Stimulated activated CD8-positive, alpha-beta memory T cell treated with anti-CD3 and anti-CD28 coated beads, Interleukin-4, amount 100 ng/mL, for 48 hours (primary cell): ENCODE results near the gene FBXL17.

Source experiments
- DNase-seq: peaks from one replicate; pipeline ENCODE4 v3.0.0-alpha.2; 2020

Gene FBXL17

DNA sequence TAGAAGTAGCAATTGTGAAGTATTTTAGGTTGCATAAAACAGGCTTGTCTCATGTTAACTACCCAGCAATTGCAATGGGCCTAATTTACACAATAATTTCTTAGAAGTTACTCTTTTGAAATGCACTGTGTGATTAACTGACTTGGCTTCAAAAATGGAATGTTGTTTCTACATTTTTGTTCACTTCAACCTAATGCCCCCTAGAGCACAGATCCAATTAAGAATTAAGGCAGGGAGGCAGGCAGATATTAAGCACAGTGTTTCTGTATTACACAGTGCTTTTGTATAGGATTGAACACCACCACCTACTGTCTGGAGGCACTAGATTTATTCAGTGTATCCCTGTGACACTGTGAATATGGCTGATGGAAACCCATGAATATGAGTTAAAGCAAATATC, 302.1 kb downstream of the FBXL17 start:
- no peak for DNase-seq

DNA sequence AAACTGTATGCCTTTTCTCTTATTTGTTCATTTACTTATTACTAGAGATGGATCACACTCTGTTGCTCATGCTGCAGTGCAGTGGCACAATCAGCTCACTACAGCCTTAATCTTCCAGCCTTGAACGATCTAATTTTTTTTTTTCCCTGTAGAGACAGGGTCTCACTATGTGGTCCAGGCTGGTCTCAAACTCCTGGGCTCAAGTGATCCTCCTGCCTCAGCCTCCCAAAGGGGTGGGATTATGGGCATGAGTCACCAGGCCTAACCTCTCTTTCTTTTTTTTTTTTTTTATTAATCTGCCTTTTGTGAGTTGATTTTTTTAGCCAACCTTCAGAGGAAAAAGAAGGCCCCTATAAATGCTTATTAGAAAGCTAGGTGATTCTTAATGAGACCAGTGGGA, 303.0 kb downstream of the FBXL17 start:
- DNase-seq = no peak

DNA sequence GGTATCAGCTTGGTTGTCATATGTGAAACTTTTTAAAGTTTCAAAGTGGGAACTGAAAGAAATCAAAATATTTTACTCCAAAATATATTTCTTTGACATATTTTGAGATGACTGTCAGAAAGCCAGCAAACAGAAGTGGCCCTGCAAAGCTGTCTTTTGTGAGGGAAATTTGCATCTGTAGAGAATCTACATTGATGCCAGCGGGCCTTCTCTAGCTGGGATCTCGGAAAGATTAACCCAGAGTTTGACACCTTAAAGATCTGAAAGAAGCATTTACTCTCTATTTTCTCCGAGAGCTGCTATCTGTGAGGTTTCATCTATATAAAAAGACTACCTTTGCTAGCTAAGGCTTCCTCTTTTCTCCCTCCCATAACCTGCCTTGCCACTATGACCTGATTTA, 303.6 kb downstream of the FBXL17 start:
- DNase-seq = no peak

DNA sequence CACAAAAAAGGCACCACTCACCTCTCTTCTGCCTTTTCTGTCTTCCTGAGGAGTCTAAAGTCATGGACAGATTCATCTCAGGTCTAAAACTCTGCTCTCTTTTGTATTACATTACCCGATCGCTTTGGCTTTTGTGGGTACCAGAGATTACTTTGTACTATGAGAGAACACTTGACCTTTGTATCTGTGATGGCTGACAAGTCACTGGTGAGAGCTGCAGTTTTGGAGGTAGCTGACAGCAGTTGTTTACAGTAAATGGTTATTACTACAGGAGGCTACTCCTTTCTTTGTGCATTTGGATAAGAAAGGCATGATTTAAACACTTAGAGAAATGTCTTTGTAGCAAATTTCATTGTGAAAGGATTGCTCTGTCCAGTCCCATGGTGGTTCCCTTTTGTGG, 307.3 kb downstream of the FBXL17 start:
- DNase-seq = no peak

DNA sequence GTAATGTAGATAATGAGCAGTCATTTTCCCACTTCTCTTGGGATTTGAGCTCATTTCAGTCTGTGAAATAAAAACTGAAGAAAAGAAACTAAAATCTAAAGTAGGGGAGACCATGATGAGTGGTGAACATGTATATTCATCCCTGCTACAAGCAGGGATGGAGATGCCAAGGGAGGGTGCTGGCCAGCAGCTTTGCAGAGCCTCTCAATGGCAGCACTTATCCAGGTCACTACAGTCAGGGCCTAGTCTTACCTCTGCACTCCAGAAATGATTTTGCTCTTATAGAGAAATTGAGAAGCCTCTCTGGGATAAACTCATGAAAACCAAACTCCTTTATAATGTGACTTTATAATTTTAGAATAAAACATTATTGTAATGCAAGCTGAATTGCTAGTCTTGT, 317.6 kb downstream of the FBXL17 start:
- DNase-seq = no peak

DNA sequence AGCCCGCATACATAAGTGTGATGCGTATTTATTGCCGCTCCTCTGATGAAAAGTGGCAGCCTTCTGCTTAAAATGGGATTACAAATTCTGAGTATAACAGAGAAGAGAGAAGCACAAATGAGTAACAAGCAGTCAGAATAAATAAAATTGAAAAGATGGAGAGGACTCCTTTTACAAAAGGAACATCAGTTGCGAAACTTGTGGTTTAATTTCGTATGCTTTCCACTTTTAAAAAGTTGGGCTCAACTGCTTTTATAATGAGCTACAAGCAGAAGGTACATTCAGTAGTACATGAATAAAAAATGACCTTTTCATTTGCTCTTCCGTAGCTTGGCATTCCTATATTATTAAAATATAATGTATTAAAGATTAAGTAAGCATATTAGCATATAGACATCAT, 320.0 kb downstream of the FBXL17 start:
- DNase-seq = no peak

DNA sequence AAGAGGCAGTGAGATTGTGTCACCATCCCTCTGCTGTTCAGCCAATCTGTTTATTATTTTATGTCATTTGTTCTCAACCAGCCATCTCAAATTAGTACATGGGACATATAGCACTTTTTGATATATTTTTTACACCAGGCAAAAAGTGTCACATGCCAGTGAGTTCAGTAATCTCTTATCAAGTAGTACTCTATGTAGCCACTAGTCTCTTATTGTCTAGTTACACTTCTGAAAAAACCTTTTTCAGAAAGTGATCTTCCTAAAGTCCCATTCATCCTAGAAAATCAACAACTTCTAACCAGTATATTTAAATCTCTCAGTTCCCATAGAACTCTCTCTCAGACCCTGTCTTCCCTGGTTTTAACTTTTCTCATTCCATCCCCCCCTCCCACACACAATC, 321.6 kb downstream of the FBXL17 start:
- DNase-seq = no peak

DNA sequence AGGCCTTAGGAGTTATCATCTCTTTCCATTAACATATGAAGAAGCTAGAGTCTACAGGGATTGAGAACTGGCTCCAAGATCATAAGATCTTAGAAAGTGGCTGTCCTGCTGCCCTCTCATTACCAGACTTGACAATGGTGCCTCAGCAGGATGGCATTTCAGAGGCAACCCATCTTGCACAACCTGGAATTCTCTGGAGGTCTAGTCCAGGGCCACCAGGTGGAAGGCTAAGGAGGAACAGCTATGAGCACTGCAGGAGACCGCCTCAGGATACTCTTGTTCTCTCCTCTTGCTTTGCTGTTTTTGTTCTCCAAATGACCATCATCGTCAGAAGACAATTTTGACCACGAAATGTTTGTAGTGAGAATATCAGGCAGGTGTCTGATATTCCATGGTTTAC, 322.6 kb downstream of the FBXL17 start:
- no peak for DNase-seq

DNA sequence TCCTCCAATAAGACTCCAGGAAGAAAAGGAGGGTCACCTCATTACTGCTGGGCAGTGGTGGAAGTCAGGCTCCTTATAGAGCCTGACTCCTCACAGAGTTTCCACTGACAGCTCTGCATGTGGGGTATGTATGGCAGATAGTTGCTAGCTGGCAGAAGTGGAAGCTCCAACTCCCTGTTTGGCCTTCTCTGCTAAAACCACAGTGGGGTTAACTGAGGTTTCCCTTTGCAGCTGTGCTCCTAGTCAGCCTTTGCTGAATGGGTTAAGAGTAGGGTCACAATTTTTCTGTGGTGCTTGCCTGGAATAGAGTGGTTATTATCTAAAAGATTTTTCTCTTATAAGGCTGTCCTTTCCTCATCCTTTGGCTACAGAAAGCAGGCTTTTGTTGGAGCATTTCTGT, 327.5 kb downstream of the FBXL17 start:
- DNase-seq = no peak

DNA sequence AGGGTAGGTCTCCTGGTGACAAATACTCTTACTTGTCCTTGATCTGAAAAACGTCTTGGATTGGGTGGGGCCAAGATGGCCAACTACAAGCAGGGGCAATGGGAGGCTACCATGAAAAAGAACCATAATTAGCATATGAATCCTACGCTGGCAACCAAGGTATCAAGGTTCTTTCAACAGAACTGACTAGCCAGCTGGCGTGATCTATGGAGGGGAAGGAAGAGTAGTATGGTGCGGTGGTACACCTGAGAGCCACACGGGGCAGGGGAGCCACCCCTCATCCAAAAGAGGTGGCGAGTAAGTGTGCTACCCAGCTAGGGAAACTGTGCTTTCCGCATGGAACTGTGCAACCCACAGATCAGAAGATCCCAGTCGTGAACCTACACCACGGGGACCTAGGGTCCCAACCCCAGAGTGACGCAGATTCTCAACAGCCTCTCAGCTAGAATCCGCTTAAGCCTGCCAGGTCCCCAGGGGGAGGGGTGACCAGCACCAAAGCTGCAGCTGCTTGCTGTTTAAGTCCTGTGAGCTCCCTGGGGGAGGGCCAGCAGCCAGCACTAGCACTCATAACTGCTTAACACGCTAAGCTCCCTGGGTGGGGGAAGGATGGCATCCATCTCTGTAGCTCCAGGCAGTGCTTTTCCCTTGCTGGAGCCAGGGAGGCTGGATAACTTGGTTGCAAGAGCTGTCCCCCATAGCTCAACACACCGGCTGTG, 334.8 kb downstream of the FBXL17 start:
- DNase-seq = no peak

DNA sequence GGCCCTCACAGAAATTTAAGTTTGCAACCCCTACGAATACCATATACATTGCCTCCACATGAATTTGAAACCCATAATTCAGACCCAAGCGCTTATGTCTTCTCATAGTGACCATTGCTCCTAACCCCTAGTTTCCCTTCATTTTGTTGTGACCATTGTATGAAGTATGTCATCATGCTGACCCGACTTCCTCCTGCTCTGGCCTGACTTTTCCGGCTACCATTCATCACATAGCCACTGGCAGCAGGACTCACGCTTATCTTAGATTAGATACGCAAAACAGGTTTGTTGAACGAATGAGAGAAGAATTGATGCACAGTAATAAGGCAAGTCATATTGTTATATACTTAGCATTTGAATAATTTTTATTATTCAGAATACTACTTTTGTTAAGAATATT, 345.4 kb downstream of the FBXL17 start:
- no peak for DNase-seq

DNA sequence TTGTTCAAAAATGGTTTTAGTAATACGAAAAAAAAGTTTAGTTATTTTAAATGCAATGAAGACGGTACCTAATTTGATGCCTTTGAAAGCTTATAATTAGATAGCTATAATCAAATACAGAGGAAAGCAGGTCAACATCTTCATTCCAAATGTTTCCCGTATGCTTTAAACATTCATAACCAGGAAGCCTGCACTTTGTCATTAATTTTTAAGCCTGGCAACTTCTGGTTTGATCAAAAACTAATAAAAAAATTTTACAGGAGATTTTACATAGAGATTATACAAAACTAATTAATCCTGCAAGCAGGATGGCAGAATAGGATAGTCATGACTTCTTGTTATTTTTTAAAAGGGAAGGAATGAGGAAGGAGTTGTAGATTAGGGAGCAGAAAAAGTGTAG, 353.0 kb downstream of the FBXL17 start:
- DNase-seq = no peak

DNA sequence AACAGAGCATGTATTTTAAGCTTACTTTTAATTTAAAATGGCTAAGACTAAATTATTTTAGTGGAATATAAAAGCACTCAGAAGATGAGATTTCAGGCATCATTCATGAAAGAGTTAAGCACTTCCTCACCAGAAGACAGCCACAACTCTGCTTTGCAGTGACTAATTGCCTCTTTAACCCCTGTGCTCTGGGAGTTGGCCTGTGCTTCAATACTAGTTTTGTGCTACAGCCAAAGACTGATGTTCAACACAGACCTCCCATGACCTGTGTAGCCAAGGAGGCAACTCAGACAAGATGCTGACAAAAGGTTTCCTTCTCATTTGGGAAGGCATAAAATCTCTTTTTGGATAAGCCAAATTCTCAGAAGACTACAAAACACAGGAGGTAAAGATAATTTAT, 353.5 kb downstream of the FBXL17 start:
- DNase-seq = no peak

DNA sequence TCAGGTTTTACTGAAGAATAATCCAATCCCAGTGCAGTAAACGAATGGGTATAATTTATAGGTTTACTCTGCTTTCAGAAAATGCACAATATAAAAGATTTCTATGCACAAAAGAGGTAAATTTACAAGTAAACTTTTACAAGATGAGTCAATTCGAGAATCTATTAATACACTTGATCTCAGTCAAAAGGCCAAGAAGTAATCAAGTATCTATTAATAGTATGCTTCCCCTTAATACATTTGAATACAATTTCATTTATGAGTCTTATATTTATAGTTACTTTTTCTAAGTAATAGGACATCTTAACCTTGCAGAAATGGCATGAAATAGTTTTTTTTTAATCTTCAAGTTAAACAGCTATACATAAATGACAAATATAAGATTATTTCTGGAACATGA, 355.9 kb downstream of the FBXL17 start:
- DNase-seq = no peak

DNA sequence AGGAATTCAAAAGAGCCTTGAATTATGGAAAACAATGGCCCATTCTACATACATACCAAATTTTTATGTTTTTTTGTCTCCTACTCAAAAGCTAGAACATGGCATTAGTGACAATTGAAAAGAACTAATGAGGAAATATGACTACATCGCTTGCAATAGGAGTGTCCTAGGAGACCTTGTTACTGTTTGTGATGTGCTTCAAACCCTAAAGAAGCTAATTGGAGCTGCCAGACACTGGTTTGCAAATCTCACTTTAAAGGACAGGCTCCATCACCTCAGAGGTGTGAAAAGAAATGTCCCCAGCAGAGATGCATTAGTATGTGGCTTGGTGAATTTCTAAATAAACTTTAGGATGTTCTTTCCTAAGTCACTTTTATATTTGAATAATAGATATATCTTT, 356.9 kb downstream of the FBXL17 start:
- no peak for DNase-seq

DNA sequence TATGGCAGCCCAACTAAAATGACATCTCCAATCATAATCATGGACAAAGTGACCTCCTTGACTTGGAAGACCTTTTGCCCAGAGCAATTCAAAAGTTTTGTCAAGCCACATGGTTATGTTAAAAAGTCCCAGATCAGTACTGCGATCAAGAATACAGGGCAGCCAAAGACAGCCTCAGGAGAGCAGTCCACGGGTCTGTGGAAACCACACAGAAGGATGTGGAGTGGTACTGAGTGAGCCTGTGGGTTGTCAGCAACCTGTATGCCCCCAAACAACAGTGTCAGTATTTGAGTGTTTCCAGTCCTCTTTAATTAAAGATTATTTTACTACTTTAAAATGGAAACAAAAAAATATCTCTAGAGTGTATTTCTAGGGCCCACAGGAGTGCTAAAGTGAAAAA, 365.8 kb downstream of the FBXL17 start:
- DNase-seq = no peak

DNA sequence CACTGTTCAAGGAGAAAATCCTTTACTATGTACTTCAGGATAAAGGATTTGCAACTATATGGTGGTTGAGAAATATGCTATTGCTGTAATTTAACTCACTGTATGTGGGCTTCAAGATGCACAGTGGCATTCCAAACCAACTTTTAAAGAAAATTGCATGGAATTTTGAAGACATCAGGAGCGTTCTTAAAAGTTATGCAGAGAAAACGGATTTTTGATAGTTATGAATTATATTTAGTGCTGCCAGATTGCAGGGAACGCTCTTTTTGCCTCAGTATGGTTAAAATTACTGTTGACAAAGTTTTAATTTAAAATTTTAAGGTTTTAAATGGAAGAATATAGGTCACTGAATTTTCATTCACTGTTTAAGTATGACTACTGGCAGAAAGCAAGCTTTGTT, 375.1 kb downstream of the FBXL17 start:
- no peak for DNase-seq

DNA sequence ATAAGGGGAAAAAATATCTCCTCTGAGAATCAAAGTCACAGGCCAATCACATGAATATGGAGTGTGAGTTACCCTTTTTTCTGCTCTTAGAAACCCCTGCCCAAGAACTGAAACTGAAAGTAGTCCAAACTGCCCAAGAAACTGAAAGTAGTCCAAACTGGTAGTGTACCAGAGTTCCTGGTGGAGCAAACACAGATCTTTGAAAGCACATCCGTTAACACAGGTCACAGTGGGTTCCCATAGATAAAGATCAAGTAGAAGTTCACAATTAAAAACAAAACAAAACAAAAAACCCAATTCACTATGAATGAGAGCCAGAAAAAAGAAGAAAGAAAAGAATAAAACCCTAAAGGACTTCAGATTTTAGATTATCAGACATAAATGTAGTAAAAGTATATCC, 378.7 kb downstream of the FBXL17 start:
- no peak for DNase-seq

DNA sequence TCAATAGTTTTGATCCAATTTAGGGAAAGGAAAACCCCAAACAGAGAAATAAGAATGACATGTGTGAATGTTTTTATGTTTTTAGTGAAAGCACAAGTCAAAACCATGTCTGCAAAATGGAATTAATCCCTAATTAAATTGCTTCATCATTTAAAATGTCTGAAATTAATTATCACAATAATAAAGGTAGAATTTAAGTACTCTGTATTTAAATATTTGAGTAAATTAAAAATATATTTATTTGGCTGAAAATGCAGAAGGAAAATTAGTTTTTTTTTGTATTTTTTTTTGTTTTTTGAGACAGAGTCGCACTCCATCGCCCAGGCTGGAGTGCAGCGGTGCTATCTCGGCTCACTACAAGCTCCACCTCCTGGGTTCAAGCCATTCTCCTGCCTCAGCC, 380.7 kb downstream of the FBXL17 start:
- no peak for DNase-seq

DNA sequence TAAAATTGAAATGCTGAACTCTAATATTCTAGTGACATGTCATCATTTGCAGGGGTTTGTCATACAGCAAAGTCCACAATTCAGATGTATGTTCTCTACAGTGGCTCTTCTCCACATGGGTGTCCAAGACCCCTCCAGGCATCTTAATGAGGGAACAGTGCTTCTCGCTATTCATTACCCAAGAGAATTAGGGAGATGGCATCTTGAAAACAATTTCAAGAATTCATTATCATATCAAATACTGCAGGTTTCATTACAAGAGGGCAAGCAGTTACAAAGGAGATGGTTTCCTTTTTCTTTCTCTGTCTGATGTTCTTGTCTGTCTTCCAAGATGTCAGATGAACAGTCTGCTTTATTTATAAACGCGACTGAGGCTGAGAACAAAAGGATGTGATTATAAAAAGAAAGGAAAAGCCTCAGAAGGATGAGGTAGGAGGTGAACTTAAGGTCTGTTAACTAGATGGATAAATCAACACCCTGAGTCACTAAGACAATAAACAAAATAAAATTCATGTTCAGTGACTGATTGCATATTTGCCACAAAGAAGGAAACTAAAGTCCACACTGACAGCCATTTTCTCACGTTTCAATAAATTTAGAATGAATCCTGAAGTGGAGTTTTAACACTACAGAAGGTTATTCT, 384.4 kb downstream of the FBXL17 start:
- DNase-seq = no peak

DNA sequence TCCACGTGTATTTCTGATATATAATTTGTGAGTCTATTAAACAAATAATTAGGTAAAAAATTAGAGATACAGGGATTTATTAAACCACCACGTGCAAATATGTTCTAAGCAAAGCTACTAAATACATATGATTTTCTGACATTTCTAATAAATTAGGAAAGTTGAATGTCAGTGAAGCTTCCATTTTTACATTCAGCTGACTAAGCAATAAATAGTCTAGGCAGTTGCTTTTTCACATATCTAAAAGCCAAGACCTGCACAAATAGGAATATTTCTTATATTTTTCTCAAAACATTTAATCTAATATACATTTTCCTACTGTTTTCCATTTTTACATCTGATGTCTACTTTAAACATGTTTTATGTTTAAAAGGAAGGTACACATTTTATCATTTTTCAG, 388.6 kb downstream of the FBXL17 start:
- DNase-seq = no peak

DNA sequence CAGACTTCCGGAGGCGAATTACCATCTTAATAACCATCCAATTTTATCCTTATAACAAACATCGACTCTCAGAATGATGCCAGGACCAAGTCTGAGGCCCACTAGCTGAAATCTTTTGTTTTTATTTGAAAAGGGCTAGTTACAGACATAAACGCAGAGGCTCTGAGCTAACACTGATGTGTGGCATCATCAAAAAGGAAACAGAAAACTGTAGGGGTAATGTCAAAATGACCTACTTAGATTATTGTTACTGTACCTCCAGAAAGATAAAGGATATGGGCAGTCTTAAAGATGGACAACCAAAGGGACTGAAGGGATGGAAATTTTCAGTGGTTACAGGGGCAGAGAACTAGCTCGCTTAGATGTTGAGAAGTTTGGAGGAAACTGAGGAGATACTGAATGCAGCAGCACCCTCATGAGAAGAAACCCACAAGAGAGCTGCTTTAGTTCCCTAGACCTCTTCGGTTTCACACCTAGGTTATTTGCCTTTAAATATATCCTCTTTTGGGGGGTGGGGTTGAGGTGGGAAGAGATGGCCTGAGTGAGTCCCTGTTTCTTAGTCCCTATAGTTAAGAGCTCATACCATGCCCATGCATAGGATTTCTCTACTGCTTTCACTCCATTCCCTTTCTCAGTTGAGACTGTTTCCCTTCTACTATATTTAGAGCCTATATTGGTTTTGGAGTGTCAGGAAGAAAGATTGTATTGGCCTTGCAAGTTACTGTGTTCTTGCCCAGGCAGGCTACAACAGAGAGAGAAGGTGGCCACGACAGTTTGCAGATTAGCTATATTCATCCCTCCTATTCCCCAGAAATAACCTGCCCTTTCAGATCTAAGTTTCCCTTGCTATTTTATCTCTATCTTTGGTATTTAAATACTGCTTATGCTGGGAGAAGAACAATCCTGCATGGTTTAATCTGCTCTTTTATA, 390.8 kb downstream of the FBXL17 start:
- DNase-seq = no peak

DNA sequence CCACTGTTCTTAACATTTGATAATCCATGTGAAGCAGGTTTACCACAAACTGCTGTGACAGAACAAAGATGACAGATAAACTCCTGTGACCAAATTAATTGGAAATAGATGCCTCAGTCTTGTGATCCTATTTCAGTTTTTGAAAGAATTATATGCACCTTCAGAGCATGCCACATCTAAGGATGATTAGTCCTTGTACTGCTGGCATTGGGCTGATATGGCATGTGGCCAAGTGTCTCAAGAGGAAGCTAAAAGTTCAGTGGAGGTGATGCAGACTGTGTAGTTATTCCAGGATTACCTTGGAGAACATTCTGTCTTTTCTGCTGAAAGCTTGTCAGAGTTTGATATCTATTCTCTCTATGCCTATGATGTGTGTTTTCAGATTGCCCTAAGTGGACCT, 396.8 kb downstream of the FBXL17 start:
- DNase-seq = no peak
